Endometrial microvascular endothelial cells (primary cell): ENCODE results near the gene TRAM2. TPM values are rescaled to one million over a fixed set of nuclear protein-coding genes. Genes with fewer than 3 reads are reported as not detected.

ENCODE experiments used
- in situ Hi-C: cut with HindIII; loops from 2 replicates; pipeline ENCODE4 v1.10.0; 2017; ENCODE audit warnings: low sequenced_read_pairs, low pct_unique_long_range_greater_than_20kb; ENCODE audit errors: inconsistent ontology term
- total RNA-seq: library from RNA; depleted of rRNA; stranded (reverse); fragments of >200 nt; gene quantifications from one replicate; pipeline ENCODE4 v1.2.3, GENCODE V29; 2015; ENCODE audit errors: inconsistent ontology term

TRAM2 gene
- total RNA-seq, 1 donor from 2014 or later: 107 TPM

GRCh38 chr6:52595796-52596130 lies 18.9 kb upstream of the TRAM2 start:
- in situ Hi-C loops: no loop called here

GRCh38 chr6:52595000-52595795 lies 18.3 kb upstream of the TRAM2 start:
- in situ Hi-C loops: no loop called here

GRCh38 chr6:52594221-52594620 lies 17.4 kb upstream of the TRAM2 start:
- in situ Hi-C loops: no loop called here

GRCh38 chr6:52591832-52592231 lies 15.0 kb upstream of the TRAM2 start:
- in situ Hi-C loops: no loop called here

- in situ Hi-C loops: no loop called here
Observed at GRCh38 chr6:52590152-52590891, 13.5 kb upstream of the TRAM2 start.

GRCh38 chr6:52588710-52589091 lies 11.8 kb upstream of the TRAM2 start:
- in situ Hi-C loops: no loop called here

- in situ Hi-C loops: no loop called here
Observed at GRCh38 chr6:52588087-52588709, 11.3 kb upstream of the TRAM2 start.

GRCh38 chr6:52587001-52587400 lies 10.1 kb upstream of the TRAM2 start:
- in situ Hi-C loops: no loop called here

- in situ Hi-C loops: no loop called here
Observed at GRCh38 chr6:52584203-52584602, 7.3 kb upstream of the TRAM2 start.

GRCh38 chr6:52582996-52583395 lies 6.1 kb upstream of the TRAM2 start:
- in situ Hi-C loops: no loop called here

- in situ Hi-C loops: no loop called here
Observed at GRCh38 chr6:52582446-52582845, 5.6 kb upstream of the TRAM2 start.

GRCh38 chr6:52580905-52581304 lies 4.0 kb upstream of the TRAM2 start:
- in situ Hi-C loops: no loop called here

- in situ Hi-C loops: loop anchor here (10.0 kb wide), 1 partner anchor 154 kb away; the partner anchor contains the start of gene EFHC1
Observed at GRCh38 chr6:52579006-52579660, 2.3 kb upstream of the TRAM2 start.

- in situ Hi-C loops: loop anchor here (10.0 kb wide), 1 partner anchor 153 kb away; the partner anchor contains the start of gene EFHC1
Observed at GRCh38 chr6:52577778-52578463, 1.1 kb upstream of the TRAM2 start.

- in situ Hi-C loops: loop anchor here (10.0 kb wide), 1 partner anchor 152 kb away; the partner anchor contains the start of gene EFHC1
Observed at GRCh38 chr6:52576392-52577021, 353 bp downstream of the TRAM2 start.

GRCh38 chr6:52576054-52576391 lies 837 bp downstream of the TRAM2 start:
- in situ Hi-C loops: loop anchor here (10.0 kb wide), 1 partner anchor 151 kb away; the partner anchor contains the start of gene EFHC1

- in situ Hi-C loops: loop anchor here (10.0 kb wide), 1 partner anchor 151 kb away; the partner anchor contains the start of gene EFHC1
Observed at GRCh38 chr6:52575502-52575892, 1.4 kb downstream of the TRAM2 start.
